DMS53 (cell line): ENCODE results near the gene ARHGEF5.
"Not testable (repeated sequence)": the region's sequence is repeated elsewhere in the genome, so short reads cannot be mapped to it uniquely, and the experiment has no call there.

Experiments used
- DNase-seq: peaks from one replicate; lab custom pipeline; 2025; lab: John Stamatoyannopoulos, UW

Gene ARHGEF5

DNA sequence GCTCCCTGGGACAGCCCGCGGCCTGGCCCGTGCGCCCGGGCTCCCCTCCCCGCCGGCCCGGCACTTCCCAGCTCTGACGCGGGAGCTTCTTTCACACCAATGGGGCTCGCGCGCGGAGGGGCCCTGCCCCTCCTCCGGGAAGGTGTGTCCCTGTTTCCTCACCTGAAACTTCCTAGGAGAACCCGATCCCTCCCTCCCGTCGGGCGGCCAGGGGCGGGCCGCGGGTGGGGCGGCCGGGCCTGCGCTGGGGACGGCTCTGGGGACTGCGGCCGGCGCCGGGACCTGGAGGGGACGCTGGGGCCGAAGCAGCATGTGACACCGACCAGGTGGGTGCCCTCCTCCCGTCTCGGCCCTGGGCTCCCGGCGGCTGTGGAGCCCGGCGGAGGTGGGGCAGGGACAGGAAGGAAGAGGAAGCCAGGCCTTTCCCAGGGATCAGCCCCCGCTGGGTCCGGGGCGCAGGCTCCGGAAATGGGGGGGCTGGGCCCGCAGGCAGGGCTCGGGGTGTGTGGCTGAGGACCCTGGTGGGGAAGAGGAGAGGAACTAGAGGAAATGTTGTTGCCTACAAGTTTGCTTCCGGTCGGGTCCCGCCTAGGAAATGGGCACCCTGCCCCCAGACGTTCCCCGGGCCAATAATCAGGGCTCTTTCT is at the start of gene ARHGEF5:
ARHGEF5 (plus strand) TSS at position 227 of the 647 bp plus-strand sequence. CDS start 7,268 bp downstream, outside the sequence.
- DNase-seq, result not testable (repeated sequence)

- DNase-seq, result not testable (repeated sequence)
Measured at GRCh38 chr7:144309702-144310101, 45.5 kb upstream of the ARHGEF5 start.

DNA sequence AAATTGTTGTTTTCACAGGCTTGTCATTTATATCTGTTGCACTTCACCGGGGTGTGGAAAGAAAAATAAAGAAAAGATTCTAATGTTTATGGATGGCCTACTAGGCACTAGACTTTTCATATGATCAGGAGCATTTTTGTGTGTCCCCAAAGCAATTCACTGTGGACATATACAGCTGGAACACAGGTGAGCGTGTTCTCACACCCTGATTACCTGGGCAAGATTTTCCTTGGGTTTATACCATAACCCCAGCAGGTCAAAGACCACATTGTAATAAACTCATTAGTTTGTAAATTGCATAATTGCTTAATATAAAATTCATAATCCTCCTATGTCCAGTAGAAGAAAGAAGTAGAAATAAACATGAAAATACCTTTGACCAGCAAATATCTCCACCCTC is 44.0 kb upstream of the ARHGEF5 start:
- not testable (repeated sequence) for DNase-seq

GRCh38 chr7:144311872-144312469 is 43.2 kb upstream of the ARHGEF5 start, which contains the start of gene OR2A1:
Gene OR2A1 (plus strand): TSS chr7:144312419. CDS start chr7:144318125, 5,706 bp downstream.
- not testable (repeated sequence) for DNase-seq

DNA sequence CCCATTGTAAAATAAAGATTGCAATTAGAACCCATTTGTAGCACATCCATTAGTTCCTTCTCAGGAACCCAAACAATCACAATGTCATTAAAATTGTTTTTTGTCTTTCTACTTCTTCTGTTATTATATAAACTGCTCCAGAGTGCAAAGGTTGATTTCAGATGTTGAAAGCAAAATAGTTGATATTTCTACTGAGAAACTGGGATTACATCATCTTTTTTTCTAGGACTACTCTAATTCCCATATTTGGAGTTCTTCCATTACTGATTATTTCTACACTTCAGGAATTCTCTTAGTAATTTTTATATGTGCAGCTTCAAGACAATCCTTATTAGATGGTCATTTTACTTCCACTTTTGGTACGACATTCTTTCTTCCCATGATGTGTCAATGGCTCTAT is 37.7 kb upstream of the ARHGEF5 start:
- DNase-seq, result not testable (repeated sequence)

DNA sequence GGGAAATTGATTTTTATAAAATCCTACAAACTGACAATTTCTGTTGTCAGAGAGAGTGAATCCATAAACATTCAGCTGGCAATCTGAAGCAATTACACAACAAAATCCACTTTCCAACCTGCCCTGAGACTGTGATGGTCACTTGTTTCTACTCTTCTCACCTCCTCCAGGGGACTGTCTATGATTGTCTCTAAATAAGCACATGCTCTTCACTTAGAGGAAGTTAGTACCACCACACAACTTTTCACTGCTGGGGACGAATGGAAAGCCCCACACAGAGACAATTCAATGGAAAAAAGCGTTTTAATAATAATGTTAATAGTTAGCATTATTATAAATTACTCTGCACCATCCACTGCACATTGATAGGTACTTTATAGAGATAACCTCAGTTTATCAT is 35.7 kb upstream of the ARHGEF5 start:
- DNase-seq, result not testable (repeated sequence)

DNA sequence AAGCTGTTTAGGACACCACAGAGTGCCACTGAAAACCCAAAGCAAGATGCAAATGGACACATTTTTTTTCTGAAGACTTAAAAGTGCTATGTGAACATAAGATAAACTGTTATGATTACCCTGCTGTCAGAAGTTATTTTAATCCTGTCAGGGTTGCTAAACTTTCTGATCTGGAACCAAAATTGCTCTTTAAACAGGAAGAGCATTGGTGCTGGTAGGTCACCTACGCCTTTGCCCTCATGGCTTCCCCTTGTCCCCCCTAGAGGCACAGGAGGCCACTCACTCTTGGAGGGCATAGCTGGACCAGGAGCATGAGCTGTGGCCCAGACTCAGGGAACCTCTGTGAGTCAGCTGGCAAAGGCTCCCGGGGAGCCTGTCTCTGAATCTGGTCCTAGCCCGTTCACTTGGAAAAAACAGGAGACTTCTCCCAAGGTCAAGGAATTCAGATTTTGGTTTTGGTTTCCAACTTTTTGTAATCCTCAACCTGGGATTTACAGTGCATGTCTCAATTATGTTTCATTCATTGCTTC is 33.5 kb upstream of the ARHGEF5 start:
- not testable (repeated sequence) for DNase-seq

DNA sequence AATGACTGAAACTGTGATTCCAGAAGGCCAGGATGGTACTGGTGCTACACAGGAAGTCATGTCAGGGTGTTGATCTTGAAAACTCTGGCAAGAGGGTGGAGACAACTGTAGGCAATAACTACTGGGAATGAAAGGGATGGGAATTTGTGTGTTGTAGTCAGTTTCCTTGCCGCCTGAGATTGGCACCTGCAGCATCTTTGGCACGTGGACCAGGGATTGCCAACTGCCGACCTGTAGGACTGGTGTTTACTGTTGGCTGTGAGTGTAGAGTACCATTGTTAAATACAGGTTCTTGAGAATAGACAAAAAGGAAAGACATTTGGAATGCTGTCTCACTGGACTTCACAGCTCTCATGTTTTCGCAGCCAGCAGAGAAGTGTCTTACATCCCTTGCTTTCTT is 31.8 kb upstream of the ARHGEF5 start:
- not testable (repeated sequence) for DNase-seq

DNA sequence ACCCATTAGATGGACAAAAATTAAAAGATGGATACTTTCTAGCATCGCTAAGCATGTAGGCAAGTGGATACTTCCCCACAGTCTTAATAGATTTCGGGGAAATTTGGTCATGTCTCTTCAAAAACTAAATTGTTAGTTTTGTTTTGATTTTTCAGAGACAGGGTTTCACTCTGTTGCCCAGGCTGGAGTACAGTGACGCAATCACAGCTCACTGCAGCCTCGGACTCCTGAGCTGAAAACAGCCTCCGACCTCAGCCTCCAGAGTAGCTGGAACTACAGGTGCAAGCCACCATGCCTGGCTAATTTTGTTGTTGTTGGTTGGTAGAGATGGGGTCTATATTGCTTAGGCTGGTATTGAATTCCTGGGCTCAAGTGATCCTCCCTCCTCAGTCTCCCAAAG is 29.3 kb upstream of the ARHGEF5 start:
- not testable (repeated sequence) for DNase-seq

DNA sequence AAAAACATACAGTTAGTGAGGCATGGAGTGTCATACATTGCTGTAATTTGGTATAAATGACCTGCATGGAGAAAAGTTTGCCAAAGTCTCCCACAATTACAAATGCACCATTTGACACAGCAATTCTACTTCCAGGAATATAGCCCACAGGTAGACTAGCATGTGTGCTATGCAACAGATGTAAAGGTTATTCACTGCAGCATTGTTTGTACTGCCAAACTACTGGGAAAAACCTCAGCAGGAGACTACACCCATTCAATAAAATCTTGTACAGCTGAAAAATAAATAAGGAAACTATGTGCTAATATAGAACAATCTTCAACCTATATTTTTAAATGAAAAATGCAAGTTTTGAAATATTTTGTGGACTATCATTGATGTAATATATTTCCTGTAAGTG is 25.2 kb upstream of the ARHGEF5 start:
- not testable (repeated sequence) for DNase-seq

DNA sequence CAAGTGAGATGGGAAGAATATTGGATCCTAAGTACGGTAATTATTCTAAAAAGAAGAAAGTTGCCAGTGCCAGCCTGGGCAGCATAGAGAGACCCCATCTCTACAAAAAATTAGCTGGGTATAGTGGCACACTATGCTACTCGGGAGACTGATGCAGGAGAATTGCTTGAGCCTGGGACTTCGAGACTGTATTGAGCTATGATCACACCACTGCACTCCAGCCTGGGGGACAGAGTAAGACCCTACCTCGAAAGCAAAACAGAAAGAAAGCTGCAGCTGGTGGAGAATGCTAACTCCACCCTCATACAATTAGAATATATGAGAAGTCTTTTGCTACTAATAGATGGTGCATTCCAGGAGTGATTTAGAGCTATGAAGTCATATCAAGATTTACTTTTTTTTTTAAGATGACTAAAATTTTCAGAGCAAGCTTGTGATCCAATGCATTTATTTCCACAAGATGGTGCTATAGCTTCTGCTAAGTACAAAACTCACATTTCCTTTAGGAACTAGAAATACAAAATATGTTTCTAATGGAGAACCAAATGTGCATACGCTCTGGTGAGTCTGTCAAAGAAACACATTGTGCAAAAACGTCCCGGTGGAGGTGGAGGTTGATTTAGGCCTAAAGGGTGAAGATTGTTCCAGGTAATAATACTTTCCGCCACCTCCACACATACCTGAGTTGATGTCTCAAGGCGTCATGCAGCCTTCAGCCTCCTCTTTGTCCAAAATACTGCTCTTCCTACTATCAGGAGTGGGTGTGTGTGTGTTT is 23.8 kb upstream of the ARHGEF5 start:
- DNase-seq, result not testable (repeated sequence)

DNA sequence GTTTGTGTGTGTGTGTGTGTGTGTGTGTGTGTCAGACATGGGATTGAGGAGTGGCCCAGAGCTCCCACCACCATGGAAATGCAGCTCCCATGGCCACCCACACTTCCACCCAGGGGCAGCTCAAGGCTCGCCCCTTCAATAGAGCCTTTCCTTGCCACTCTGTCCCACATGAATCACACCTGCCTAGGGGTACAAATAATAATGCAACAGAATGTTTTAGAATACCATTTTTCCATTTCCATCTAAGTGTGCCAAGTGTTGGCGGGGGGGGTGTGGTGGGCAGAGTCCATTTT is 23.3 kb upstream of the ARHGEF5 start:
- DNase-seq, result not testable (repeated sequence)

DNA sequence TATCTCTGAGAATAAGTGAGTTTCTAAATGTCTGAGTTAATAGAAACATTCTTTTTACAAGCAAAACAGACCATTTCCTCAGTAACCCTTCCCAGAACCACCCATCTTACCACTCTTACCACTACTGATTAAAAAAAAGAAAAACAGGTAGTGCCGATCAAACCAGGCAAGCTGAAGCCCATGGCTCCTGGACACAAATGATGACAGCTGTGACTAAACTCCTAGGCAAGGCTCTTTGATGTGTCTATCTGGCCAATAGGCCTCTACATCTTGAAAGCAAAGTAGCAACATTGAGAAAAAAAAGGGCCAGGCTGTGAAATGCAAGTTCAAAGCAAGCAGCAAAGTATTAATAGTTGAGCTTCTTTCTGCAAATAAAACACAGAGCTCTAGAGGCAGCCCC is 6.6 kb upstream of the ARHGEF5 start:
- not testable (repeated sequence) for DNase-seq

DNA sequence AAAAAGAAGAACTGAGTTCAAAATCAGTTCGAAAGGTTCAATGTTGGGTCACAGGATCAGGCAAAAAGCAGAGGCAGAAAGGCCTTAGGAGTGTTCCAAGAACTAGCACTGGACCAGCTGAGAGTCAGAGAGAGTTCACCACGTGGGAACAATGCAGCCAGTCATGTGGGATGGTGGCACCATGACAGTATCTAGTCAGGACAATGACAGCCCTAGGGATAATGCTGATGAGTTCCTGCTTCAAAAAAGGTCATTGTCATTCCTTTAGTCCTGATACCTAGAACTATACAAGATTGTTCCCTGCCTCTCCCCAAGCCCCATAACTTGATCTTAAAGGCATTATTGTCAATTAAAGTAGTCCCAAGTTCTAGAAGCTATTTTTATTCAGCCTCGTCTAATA is 3.5 kb upstream of the ARHGEF5 start:
- DNase-seq, result not testable (repeated sequence)

- DNase-seq, result not testable (repeated sequence)
Measured at GRCh38 chr7:144356185-144356584, 983 bp downstream of the ARHGEF5 start.

- DNase-seq, result not testable (repeated sequence)
Measured at GRCh38 chr7:144356860-144357259, 1.7 kb downstream of the ARHGEF5 start.

- not testable (repeated sequence) for DNase-seq
Measured at GRCh38 chr7:144362061-144362460, 6.9 kb downstream of the ARHGEF5 start.

DNA sequence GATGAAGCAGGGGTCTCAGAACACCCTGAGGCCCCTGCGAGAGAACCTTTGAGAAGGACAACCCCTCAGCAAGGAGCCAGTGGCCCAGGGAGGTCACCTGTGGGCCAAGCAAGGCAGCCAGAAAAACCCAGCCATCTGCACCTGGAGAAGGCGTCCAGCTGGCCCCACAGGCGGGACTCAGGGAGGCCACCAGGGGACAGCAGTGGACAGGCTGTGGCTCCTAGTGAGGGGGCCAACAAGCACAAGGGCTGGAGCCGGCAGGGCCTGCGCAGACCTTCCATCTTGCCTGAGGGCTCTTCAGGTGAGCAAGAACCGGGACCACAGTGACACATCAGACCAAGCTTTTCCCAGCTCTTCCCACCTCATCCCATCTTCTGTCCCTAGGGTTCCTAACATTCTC is 10.3 kb downstream of the ARHGEF5 start:
- not testable (repeated sequence) for DNase-seq

- DNase-seq, result not testable (repeated sequence)
Measured at GRCh38 chr7:144367250-144367649, 12.0 kb downstream of the ARHGEF5 start.

DNA sequence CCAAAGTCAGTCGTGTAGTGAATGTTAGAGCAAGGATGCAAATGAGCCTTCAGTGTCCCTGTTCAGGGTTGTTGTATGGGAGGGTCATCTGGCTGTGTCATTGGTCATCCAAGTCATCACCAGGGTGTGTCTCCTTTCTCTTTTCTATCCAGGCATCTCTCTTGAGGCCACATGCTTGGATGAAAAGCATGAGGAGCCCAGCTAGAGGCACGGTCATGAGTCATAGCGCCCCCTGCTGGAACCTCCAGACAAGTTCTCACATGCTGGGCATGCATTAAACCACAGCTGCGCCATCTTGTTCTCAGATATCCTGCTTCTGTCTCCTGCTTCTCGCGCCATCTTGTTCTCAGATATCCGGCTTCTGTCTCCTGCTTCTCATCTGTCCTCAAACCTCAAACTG is 14.0 kb downstream of the ARHGEF5 start:
- DNase-seq, result not testable (repeated sequence)

- no peak for DNase-seq
Measured at GRCh38 chr7:144378651-144379050, 23.4 kb downstream of the ARHGEF5 start.

DNA sequence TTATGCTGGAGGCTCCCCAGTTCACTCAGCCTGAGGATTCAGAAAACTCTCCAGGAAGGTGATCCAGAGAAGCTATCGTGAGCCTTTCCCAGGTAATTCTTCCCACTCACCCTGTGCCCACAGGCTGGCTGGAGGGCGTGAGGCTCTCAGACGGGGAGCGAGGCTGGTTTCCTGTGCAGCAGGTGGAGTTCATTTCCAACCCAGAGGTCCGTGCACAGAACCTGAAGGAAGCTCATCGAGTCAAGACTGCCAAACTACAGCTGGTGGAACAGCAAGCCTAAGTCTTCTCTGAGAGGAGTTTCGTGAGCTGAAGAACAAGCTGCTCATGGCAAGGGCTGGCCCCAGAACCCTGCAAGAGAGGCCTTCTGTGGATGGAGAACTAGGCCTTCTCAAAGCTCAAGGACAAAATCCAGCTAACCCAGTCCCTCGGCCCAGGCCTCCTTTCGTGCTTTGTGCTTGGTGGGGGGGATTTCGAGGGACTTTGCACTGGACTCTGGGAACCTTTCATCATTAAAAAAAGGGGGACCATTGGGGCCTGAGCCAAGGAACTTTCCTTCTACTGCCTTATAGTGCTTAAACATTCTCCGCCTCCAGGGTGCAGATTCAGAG is 24.7 kb downstream of the ARHGEF5 start:
- DNase-seq, result no peak
